GM21367 (cell line): ENCODE measurements around the gene OLIG1.

Source experiments
- ATAC-seq: cut with Tn5 transposase; IDR thresholded peaks from one replicate; pipeline ENCODE4 v1.9.1; 2021; ENCODE audit not compliant: unreplicated experiment

The OLIG1 gene

GRCh38 chr21:33069994-33070743 lies at the start of gene OLIG1:
OLIG1 (plus strand) TSS chr21:33070141; CDS start chr21:33070247, 106 bp downstream.
- no peak for ATAC-seq

DNA sequence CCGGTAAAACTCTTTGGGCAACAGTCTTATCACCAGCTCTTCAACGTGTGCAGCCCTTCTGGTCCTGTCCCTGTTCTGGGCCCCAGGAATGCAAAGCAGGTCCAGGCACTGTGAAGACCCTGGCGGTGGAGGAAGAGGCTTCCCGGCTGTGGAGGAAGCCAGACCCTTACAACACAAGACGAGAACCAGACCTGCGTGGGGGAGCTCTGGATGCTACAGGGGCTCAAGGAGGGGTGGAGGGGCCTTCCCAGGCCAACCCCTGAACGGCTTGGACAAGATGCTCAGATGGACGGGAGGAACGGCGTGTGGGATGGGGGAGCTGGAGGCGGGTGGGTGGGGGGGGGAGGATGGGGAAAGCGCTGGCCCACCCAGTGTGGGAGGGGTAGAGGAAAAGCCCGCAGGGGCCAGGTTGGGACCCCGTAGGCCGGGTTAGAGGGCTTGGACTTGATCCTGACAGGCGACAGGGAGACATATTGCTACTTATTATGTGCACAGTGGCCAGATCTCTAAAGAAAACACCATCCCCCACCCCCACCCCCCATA lies 49.3 kb upstream of the OLIG1 start:
- no peak for ATAC-seq

- no peak for ATAC-seq
These were observed 48.8 kb upstream of the OLIG1 start for GRCh38 chr21:33021150-33021549.

- no peak for ATAC-seq
These were observed 48.3 kb upstream of the OLIG1 start for GRCh38 chr21:33021667-33022066.

GRCh38 chr21:33022489-33022827 lies 47.5 kb upstream of the OLIG1 start:
- ATAC-seq, result no peak

DNA sequence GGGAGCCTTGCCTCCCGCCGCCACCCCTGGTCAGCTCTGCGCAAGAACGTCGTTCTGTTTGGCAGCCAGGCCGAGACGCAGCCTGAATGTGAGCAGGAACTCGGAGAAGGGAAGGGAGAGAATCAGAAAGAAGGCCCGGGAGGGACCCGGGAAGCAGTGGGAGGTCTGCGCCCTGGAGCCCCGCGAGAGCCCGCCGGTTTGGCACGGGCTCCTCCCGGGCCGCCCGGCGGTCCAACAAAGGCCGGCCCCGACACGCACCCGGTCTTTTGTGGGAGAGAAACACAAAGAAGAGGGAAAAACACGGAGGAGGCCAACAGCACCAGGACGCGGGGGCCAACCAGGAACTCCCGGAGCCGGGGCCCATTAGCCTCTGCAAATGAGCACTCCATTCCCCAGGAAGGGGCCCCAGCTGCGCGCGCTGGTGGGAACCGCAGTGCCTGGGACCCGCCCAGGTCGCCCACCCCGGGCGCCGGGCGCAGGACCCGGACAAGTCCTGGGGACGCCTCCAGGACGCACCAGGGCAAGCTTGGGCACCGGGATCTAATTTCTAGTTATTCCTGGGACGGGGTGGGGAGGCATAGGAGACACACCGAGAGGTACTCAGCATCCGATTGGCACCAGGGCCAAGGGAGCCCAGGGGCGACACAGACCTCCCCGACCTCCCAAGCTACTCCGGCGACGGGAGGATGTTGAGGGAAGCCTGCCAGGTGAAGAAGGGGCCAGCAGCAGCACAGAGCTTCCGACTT lies 46.9 kb upstream of the OLIG1 start:
- ATAC-seq, result no peak

DNA sequence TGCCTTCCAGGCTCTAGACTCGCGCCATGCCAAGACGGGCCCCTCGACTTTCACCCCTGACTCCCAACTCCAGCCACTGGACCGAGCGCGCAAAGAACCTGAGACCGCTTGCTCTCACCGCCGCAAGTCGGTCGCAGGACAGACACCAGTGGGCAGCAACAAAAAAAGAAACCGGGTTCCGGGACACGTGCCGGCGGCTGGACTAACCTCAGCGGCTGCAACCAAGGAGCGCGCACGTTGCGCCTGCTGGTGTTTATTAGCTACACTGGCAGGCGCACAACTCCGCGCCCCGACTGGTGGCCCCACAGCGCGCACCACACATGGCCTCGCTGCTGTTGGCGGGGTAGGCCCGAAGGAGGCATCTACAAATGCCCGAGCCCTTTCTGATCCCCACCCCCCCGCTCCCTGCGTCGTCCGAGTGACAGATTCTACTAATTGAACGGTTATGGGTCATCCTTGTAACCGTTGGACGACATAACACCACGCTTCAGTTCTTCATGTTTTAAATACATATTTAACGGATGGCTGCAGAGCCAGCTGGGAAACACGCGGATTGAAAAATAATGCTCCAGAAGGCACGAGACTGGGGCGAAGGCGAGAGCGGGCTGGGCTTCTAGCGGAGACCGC lies 46.3 kb upstream of the OLIG1 start:
- no peak for ATAC-seq

DNA sequence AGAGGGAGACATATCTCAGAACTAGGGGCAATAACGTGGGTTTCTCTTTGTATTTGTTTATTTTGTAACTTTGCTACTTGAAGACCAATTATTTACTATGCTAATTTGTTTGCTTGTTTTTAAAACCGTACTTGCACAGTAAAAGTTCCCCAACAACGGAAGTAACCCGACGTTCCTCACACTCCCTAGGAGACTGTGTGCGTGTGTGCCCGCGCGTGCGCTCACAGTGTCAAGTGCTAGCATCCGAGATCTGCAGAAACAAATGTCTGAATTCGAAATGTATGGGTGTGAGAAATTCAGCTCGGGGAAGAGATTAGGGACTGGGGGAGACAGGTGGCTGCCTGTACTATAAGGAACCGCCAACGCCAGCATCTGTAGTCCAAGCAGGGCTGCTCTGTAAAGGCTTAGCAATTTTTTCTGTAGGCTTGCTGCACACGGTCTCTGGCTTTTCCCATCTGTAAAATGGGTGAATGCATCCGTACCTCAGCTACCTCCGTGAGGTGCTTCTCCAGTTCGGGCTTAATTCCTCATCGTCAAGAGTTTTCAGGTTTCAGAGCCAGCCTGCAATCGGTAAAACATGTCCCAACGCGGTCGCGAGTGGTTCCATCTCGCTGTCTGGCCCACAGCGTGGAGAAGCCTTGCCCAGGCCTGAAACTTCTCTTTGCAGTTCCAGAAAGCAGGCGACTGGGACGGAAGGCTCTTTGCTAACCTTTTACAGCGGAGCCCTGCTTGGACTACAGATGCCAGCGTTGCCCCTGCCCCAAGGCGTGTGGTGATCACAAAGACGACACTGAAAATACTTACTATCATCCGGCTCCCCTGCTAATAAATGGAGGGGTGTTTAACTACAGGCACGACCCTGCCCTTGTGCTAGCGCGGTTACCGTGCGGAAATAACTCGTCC lies 45.5 kb upstream of the OLIG1 start:
- ATAC-seq, result no peak

- no peak for ATAC-seq
These were observed 44.8 kb upstream of the OLIG1 start for GRCh38 chr21:33025106-33025488.

DNA sequence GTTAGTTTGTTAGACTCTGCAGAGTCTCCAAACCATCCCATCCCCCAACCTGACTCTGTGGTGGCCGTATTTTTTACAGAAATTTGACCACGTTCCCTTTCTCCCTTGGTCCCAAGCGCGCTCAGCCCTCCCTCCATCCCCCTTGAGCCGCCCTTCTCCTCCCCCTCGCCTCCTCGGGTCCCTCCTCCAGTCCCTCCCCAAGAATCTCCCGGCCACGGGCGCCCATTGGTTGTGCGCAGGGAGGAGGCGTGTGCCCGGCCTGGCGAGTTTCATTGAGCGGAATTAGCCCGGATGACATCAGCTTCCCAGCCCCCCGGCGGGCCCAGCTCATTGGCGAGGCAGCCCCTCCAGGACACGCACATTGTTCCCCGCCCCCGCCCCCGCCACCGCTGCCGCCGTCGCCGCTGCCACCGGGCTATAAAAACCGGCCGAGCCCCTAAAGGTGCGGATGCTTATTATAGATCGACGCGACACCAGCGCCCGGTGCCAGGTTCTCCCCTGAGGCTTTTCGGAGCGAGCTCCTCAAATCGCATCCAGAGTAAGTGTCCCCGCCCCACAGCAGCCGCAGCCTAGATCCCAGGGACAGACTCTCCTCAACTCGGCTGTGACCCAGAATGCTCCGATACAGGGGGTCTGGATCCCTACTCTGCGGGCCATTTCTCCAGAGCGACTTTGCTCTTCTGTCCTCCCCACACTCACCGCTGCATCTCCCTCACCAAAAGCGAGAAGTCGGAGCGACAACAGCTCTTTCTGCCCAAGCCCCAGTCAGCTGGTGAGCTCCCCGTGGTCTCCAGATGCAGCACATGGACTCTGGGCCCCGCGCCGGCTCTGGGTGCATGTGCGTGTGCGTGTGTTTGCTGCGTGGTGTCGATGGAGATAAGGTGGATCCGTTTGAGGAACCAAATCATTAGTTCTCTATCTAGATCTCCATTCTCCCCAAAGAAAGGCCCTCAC lies 44.2 kb upstream of the OLIG1 start, which contains the start of gene OLIG2:
Gene OLIG2 (plus strand): TSS at position 447 of the 954 bp plus-strand sequence. CDS start 928 bp downstream, outside the sequence.
- ATAC-seq, result no peak

- ATAC-seq, result no peak
These were observed 43.5 kb upstream of the OLIG1 start for GRCh38 chr21:33026443-33026858.

GRCh38 chr21:33026878-33027400 lies 43.0 kb upstream of the OLIG1 start:
- ATAC-seq, result no peak

DNA sequence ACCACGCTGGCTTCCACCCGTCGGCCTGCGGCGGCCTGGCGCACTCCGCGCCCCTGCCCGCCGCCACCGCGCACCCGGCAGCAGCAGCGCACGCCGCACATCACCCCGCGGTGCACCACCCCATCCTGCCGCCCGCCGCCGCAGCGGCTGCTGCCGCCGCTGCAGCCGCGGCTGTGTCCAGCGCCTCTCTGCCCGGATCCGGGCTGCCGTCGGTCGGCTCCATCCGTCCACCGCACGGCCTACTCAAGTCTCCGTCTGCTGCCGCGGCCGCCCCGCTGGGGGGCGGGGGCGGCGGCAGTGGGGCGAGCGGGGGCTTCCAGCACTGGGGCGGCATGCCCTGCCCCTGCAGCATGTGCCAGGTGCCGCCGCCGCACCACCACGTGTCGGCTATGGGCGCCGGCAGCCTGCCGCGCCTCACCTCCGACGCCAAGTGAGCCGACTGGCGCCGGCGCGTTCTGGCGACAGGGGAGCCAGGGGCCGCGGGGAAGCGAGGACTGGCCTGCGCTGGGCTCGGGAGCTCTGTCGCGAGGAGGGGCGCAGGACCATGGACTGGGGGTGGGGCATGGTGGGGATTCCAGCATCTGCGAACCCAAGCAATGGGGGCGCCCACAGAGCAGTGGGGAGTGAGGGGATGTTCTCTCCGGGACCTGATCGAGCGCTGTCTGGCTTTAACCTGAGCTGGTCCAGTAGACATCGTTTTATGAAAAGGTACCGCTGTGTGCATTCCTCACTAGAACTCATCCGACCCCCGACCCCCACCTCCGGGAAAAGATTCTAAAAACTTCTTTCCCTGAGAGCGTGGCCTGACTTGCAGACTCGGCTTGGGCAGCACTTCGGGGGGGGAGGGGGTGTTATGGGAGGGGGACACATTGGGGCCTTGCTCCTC lies 42.3 kb upstream of the OLIG1 start:
- ATAC-seq, result no peak

DNA sequence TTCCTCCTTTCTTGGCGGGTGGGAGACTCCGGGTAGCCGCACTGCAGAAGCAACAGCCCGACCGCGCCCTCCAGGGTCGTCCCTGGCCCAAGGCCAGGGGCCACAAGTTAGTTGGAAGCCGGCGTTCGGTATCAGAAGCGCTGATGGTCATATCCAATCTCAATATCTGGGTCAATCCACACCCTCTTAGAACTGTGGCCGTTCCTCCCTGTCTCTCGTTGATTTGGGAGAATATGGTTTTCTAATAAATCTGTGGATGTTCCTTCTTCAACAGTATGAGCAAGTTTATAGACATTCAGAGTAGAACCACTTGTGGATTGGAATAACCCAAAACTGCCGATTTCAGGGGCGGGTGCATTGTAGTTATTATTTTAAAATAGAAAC lies 41.7 kb upstream of the OLIG1 start:
- no peak for ATAC-seq

DNA sequence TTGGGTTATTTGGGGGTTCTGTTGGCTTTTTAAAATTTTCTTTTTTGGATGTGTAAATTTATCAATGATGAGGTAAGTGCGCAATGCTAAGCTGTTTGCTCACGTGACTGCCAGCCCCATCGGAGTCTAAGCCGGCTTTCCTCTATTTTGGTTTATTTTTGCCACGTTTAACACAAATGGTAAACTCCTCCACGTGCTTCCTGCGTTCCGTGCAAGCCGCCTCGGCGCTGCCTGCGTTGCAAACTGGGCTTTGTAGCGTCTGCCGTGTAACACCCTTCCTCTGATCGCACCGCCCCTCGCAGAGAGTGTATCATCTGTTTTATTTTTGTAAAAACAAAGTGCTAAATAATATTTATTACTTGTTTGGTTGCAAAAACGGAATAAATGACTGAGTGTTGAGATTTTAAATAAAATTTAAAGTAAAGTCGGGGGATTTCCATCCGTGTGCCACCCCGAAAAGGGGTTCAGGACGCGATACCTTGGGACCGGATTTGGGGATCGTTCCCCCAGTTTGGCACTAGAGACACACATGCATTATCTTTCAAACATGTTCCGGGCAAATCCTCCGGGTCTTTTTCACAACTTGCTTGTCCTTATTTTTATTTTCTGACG lies 41.1 kb upstream of the OLIG1 start:
- no peak for ATAC-seq

DNA sequence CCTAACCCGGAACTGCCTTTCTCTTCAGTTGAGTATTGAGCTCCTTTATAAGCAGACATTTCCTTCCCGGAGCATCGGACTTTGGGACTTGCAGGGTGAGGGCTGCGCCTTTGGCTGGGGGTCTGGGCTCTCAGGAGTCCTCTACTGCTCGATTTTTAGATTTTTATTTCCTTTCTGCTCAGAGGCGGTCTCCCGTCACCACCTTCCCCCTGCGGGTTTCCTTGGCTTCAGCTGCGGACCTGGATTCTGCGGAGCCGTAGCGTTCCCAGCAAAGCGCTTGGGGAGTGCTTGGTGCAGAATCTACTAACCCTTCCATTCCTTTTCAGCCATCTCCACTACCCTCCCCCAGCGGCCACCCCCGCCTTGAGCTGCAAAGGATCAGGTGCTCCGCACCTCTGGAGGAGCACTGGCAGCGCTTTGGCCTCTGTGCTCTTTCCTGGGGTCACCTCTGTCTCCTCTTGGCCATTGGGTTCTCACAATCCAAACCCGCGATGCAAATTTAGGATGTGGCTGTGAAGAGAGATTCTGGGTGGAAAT lies 40.5 kb upstream of the OLIG1 start:
- no peak for ATAC-seq

- ATAC-seq, result no peak
These were observed 39.9 kb upstream of the OLIG1 start for GRCh38 chr21:33029975-33030461.
